Osteoblast (primary cell): Measurements from ENCODE around the gene VAMP2. TPM values are rescaled to one million over a fixed set of nuclear protein-coding genes. Genes with fewer than 3 reads are reported as not detected.
A peak's percentile ranks its signal among the peaks of the same experiment; 100 is the strongest.

Source experiments
- DNase-seq: peaks from one replicate; pipeline ENCODE4 v3.0.0; 2011; ENCODE audit warnings: low spot score, mixed read lengths; ENCODE audit not compliant: insufficient read length; ENCODE audit errors: missing footprints
- H2AFZ ChIP-seq: 2 replicates; pipeline ENCODE4 v1.6.0; 2011; ENCODE audit warnings: mild to moderate bottlenecking, low read length
- H3K27ac ChIP-seq: 2 replicates; pipeline ENCODE4 v1.5.1; 2011; ENCODE audit warnings: mild to moderate bottlenecking, low read depth, low read length, moderate library complexity
- H3K27me3 ChIP-seq: 2 replicates; pipeline ENCODE4 v1.6.0; 2012; ENCODE audit warnings: mild to moderate bottlenecking, control low read depth, inconsistent platforms, low read length, moderate library complexity; ENCODE audit not compliant: insufficient read depth
- H3K36me3 ChIP-seq: 2 replicates; pipeline ENCODE4 v1.5.1; 2011; ENCODE audit warnings: mild to moderate bottlenecking, low read length, control low read depth, moderate library complexity; ENCODE audit not compliant: insufficient read depth
- H3K4me1 ChIP-seq: 2 replicates; pipeline ENCODE4 v1.5.1; 2011; ENCODE audit warnings: mild to moderate bottlenecking, low read length, control low read depth, moderate library complexity; ENCODE audit not compliant: insufficient read depth
- H3K4me2 ChIP-seq: 2 replicates; pipeline ENCODE4 v1.6.0; 2011; ENCODE audit warnings: mild to moderate bottlenecking, low read length; ENCODE audit not compliant: insufficient read depth
- H3K4me3 ChIP-seq: fragments of 200-600 bp; sonication (generic); 3 replicates; pipeline ENCODE4 v1.5.1; 2012; ENCODE audit warnings: mild to moderate bottlenecking, low read length, inconsistent platforms; ENCODE audit not compliant: insufficient read depth
- H3K79me2 ChIP-seq: 2 replicates; pipeline ENCODE4 v1.6.0; 2012; ENCODE audit warnings: mild to moderate bottlenecking, low read length, control low read depth, inconsistent platforms; ENCODE audit not compliant: insufficient read depth
- H3K9me3 ChIP-seq: 2 replicates; pipeline ENCODE4 v1.5.1; 2011; ENCODE audit warnings: low read depth, low read length, control low read depth
- H4K20me1 ChIP-seq: 2 replicates; pipeline ENCODE4 v1.6.0; 2012; ENCODE audit warnings: mild to moderate bottlenecking, low read length, control low read depth; ENCODE audit not compliant: insufficient read depth
- CTCF ChIP-seq: IDR thresholded peaks from 2 replicates; pipeline ENCODE4 v1.5.1; 2011; ENCODE audit warnings: mild to moderate bottlenecking, low read depth, low read length, moderate library complexity; ENCODE audit errors: extremely low read depth
- total RNA-seq: library from RNA; depleted of rRNA; stranded (reverse); fragments of >200 nt; gene quantifications from 2 replicates; pipeline ENCODE4 v1.2.3, GENCODE V29; 2012

Gene VAMP2
- total RNA-seq, 1 donor: 5.4 TPM

GRCh38 chr17:8153957-8154607 is 8.7 kb downstream of the VAMP2 start:
- H3K27me3 ChIP-seq: no peaks in the 10 kb centered on the region
- no peak overlapping the region for H2AFZ ChIP-seq
- peak overlapping the region; percentile 92 for H3K4me2 ChIP-seq
- no peaks in the 10 kb centered on the region for H3K9me3 ChIP-seq
- peaks cover 15% of the 10 kb centered on the region for H3K36me3 ChIP-seq
- no peak for TF ChIP-seq CTCF
- peaks cover 18% of the 10 kb centered on the region for H4K20me1 ChIP-seq
- peak overlapping the region; percentile 83 for H3K4me3 ChIP-seq
- H3K4me1 ChIP-seq: peaks cover 56% of the 10 kb centered on the region
- DNase-seq: peak; percentile 99
- H3K27ac ChIP-seq: peak overlapping the region; percentile 100
- H3K79me2 ChIP-seq: peaks cover 36% of the 10 kb centered on the region

GRCh38 chr17:8153525-8153956 is 9.2 kb downstream of the VAMP2 start:
- DNase-seq: peak; percentile 98
- no peaks in the 10 kb centered on the region for H3K27me3 ChIP-seq
- peak overlapping the region; percentile 100 for H3K27ac ChIP-seq
- H2AFZ ChIP-seq: no peak overlapping the region
- peak overlapping the region; percentile 79 for H3K4me3 ChIP-seq
- peaks cover 36% of the 10 kb centered on the region for H3K79me2 ChIP-seq
- H3K4me1 ChIP-seq: peaks cover 54% of the 10 kb centered on the region
- TF ChIP-seq CTCF: no peak
- H3K4me2 ChIP-seq: peak overlapping the region; percentile 92
- no peaks in the 10 kb centered on the region for H3K9me3 ChIP-seq
- H4K20me1 ChIP-seq: peaks cover 19% of the 10 kb centered on the region
- H3K36me3 ChIP-seq: peaks cover 20% of the 10 kb centered on the region

GRCh38 chr17:8153031-8153451 is 9.7 kb downstream of the VAMP2 start:
- Histone ChIP-seq H2AFZ (no peak overlapping the region), H3K79me2 (peaks cover 34% of the 10 kb centered on the region), H3K36me3 (peaks cover 25% of the 10 kb centered on the region), H3K4me2 (peak overlapping the region; percentile 92), H3K4me3 (peak overlapping the region; percentile 79), H3K9me3 (no peaks in the 10 kb centered on the region), H4K20me1 (peaks cover 24% of the 10 kb centered on the region), H3K27ac (peak overlapping the region; percentile 100), H3K4me1 (peaks cover 53% of the 10 kb centered on the region), H3K27me3 (no peaks in the 10 kb centered on the region)
- TF ChIP-seq CTCF: no peak
- DNase-seq: no peak

GRCh38 chr17:8152112-8152775 is 10.5 kb downstream of the VAMP2 start, which contains the start of gene PER1:
TSS of gene PER1 (minus strand) at chr17:8152404. CDS start at chr17:8150706, 1,698 bp downstream.
- peaks cover 34% of the 10 kb centered on the region for H3K79me2 ChIP-seq
- H2AFZ ChIP-seq: no peak within 1 kb of the TSS
- H3K4me3 ChIP-seq: peak within 1 kb of the TSS; percentile 79
- peaks cover 53% of the 10 kb centered on the region for H3K4me1 ChIP-seq
- peaks cover 27% of the 10 kb centered on the region for H4K20me1 ChIP-seq
- peak within 1 kb of the TSS; percentile 92 for H3K4me2 ChIP-seq
- no peaks in the 10 kb centered on the region for H3K27me3 ChIP-seq
- DNase-seq: peak; percentile 99
- no peaks in the 10 kb centered on the region for H3K9me3 ChIP-seq
- H3K36me3 ChIP-seq: peaks cover 33% of the 10 kb centered on the region
- TF ChIP-seq CTCF: no peak
- H3K27ac ChIP-seq: peak within 1 kb of the TSS; percentile 100
